Left lung (tissue), 10 donors: Measurements from ENCODE around the gene ZNF33A. TPM values are rescaled to one million over a fixed set of nuclear protein-coding genes. Genes with fewer than 3 reads are reported as not detected.

Experiments
- ATAC-seq: fragments of 200-7000 bp; cut with Tn5 transposase; one replicate; pipeline ENCODE4 v1.9.1; 2020; ENCODE audit warnings: moderate library complexity
- DNase-seq, 4 donors: peaks; one replicate each; pipeline ENCODE4 v3.0.0-alpha.2; 2013 to 2020
- H3K27ac ChIP-seq, 2 donors: fragments of 200-600 bp; sonication (generic) in 1 of 2; one replicate each; pipeline versions ENCODE4 v1.5.0 to v1.8.0; 2020 to 2021
- H3K27me3 ChIP-seq, 2 donors: fragments of 200-600 bp; sonication (generic) in 1 of 2; one replicate each; pipeline versions ENCODE4 v1.5.0 to v1.8.0; 2020 to 2021
- H3K36me3 ChIP-seq, 2 donors: fragments of 200-600 bp; sonication (generic) in 1 of 2; one replicate each; pipeline versions ENCODE4 v1.5.0 to v1.8.0; 2020 to 2021
- H3K4me1 ChIP-seq, 2 donors: fragments of 200-600 bp; one replicate each; pipeline ENCODE4 v1.8.0; 2021
- H3K4me3 ChIP-seq, 2 donors: fragments of 200-600 bp; sonication (generic) in 1 of 2; one replicate each; pipeline versions ENCODE4 v1.5.0 to v1.8.0; 2020 to 2021; ENCODE audit warnings: mild to moderate bottlenecking in 1 of 2
- H3K9me3 ChIP-seq, 2 donors: fragments of 200-600 bp; sonication (generic) in 1 of 2; one replicate each; pipeline versions ENCODE4 v1.5.0 to v1.8.0; 2020 to 2021
- intact Hi-C, 2 donors: fragments of 100-400 bp; cut with DNase I; formaldehyde crosslinking; loops; one replicate each; pipeline versions ENCODE4 v1.11.2 to v1.14.2; 2022
- polyA plus RNA-seq, 6 donors: library from polyadenylated mRNA; unstranded; fragments of 120-200 nt; gene quantifications; one replicate each; pipeline ENCODE4 v1.2.1, GENCODE V29; 2013; ENCODE audit not compliant: insufficient read length in 6 of 6
- total RNA-seq, 2 donors: library from RNA; stranded (reverse); fragmentation: NEBNext Ultra II Directional; extraction: Animal tissue kit (Norgen Biotek cat#: 25700); gene quantifications; one replicate each; pipeline ENCODE4 v1.2.1, GENCODE V29; 2021
- TF ChIP-seq, protein P1 (sequence below), 2 donors: fragments of 200-600 bp; sonication (generic) in 1 of 2; IDR thresholded peaks; one replicate each; pipeline versions ENCODE4 v1.5.0 to v1.8.0; 2021; ENCODE audit warnings: antibody characterized with exemption in 2 of 2
- donor health status: DM: no; HTN: yes; CAD: no.
- donor health status: DM: no; HTN: no; CAD: no.

Gene ZNF33A
- total and polyA plus RNA-seq, 8 donors, result 25.8 to 43.1 (median 39.4) TPM

DNA sequence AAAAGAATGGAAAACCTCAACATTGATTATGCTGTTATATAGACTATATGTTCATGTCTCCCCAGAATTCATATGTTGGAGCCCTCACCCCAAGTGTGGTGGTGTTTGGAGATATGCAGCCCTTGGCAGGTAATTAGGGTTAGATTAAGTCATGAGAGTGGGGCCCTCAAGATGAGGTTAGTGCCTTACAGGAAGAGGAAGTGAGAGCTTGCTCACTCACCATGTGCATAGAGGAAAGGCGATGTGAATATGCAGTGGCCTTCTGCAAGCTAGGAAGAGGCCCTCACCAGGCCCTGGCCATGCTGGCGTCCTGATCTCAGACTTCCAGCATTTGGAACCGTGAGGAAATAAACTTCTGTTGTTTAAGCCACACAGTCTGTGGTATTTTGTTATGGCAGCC is 14.8 kb downstream of the ZNF33A start:
- H3K27ac ChIP-seq, result peak overlapping the region in 1 of 2 donors; percentile 25
- intact Hi-C loops, result no loop called here
- no peaks in the 10 kb centered on the region for H3K9me3 ChIP-seq
- peaks cover 0 to 88% of the 10 kb centered on the region in 2 donors for H3K36me3 ChIP-seq
- no peaks in the 10 kb centered on the region for H3K27me3 ChIP-seq
- no peak overlapping the region for H3K4me3 ChIP-seq
- peaks cover 0 to 15% of the 10 kb centered on the region in 2 donors for H3K4me1 ChIP-seq
- DNase-seq (no peak), ATAC-seq (peak; percentile 36)
- TF ChIP-seq, protein P1, sequence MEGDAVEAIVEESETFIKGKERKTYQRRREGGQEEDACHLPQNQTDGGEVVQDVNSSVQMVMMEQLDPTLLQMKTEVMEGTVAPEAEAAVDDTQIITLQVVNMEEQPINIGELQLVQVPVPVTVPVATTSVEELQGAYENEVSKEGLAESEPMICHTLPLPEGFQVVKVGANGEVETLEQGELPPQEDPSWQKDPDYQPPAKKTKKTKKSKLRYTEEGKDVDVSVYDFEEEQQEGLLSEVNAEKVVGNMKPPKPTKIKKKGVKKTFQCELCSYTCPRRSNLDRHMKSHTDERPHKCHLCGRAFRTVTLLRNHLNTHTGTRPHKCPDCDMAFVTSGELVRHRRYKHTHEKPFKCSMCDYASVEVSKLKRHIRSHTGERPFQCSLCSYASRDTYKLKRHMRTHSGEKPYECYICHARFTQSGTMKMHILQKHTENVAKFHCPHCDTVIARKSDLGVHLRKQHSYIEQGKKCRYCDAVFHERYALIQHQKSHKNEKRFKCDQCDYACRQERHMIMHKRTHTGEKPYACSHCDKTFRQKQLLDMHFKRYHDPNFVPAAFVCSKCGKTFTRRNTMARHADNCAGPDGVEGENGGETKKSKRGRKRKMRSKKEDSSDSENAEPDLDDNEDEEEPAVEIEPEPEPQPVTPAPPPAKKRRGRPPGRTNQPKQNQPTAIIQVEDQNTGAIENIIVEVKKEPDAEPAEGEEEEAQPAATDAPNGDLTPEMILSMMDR (IDR thresholded peaks at IDR 0.05), result no peak

GRCh38 chr10:38027986-38028385 is 17.5 kb downstream of the ZNF33A start:
- peaks cover 0 to 83% of the 10 kb centered on the region in 2 donors for H3K36me3 ChIP-seq
- no peak overlapping the region for H3K27ac ChIP-seq
- H3K4me3 ChIP-seq, result no peak overlapping the region
- intact Hi-C loops, result no loop called here
- no peaks in the 10 kb centered on the region for H3K27me3 ChIP-seq
- H3K4me1 ChIP-seq, result peaks cover 0 to 23% of the 10 kb centered on the region in 2 donors
- ATAC-seq (no peak), DNase-seq (no peak)
- TF ChIP-seq, protein P1 (IDR thresholded peaks at IDR 0.05), result no peak
- H3K9me3 ChIP-seq, result no peaks in the 10 kb centered on the region

GRCh38 chr10:38032886-38033285 is 22.4 kb downstream of the ZNF33A start:
- peaks cover 0 to 93% of the 10 kb centered on the region in 2 donors for H3K36me3 ChIP-seq
- no peaks in the 10 kb centered on the region for H3K9me3 ChIP-seq
- no peaks in the 10 kb centered on the region for H3K27me3 ChIP-seq
- H3K27ac ChIP-seq, result peak overlapping the region; percentile 65 to 68
- intact Hi-C loops, result no loop called here
- TF ChIP-seq, protein P1 (IDR thresholded peaks at IDR 0.05), result no peak
- peak; percentile 68 for ATAC-seq
- no peak overlapping the region for H3K4me3 ChIP-seq
- no peak for DNase-seq
- peaks cover 0 to 13% of the 10 kb centered on the region in 2 donors for H3K4me1 ChIP-seq

DNA sequence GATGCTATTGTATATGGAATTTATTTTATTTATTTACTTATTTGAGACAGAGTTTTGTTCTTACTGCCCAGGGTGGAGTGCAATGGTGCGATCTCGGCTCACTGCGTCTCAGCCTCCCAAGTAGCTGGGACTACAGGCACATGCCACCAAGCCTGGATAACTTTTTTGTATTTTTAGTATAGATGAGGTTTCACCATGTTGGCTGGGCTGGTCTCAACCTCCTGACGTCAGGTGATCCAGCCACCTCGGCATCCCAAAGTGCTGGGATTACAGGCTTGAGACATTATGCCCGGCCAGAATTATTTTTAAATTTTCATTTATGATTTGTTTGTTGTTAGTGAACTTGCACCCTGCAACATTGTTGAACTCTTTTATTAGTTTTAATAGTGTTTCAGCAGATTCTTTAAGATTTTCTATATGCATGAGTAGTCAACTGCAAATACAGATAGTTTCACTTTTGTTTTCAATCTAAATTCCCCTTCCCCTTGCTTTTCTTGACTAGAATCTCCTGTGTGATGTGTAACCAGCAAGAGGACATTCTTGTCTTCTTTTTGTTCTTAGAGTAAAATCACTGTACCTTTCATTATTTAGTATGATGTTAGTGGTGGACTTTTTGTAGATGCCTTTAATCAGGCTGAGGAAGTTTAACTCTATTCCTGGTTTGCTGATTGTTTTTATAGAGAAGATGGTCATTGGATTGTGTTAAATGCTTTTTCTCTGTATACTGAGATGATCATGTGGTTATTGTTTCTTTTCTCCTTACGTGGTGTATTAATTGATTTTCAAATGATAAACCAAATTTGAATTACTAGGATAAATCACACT is 27.8 kb downstream of the ZNF33A start:
- DNase-seq (no peak), ATAC-seq (no peak)
- no peaks in the 10 kb centered on the region for H3K27me3 ChIP-seq
- TF ChIP-seq, protein P1 (IDR thresholded peaks at IDR 0.05), result no peak
- H3K4me3 ChIP-seq, result no peak overlapping the region
- intact Hi-C loops, result no loop called here
- peaks cover 0 to 9% of the 10 kb centered on the region in 2 donors for H3K4me1 ChIP-seq
- H3K27ac ChIP-seq, result peak overlapping the region in 1 of 2 donors; percentile 20
- no peaks in the 10 kb centered on the region for H3K9me3 ChIP-seq
- peaks cover 0 to 63% of the 10 kb centered on the region in 2 donors for H3K36me3 ChIP-seq

GRCh38 chr10:38038932-38039245 is 28.4 kb downstream of the ZNF33A start:
- Histone ChIP-seq H3K27ac (peak overlapping the region in 1 of 2 donors; percentile 20), H3K9me3 (no peaks in the 10 kb centered on the region), H3K36me3 (peaks cover 0 to 62% of the 10 kb centered on the region in 2 donors), H3K4me1 (peaks cover 0 to 9% of the 10 kb centered on the region in 2 donors), H3K4me3 (no peak overlapping the region), H3K27me3 (no peaks in the 10 kb centered on the region)
- intact Hi-C loops, result no loop called here
- ATAC-seq, result no peak
- no peak for DNase-seq
- TF ChIP-seq, protein P1 (IDR thresholded peaks at IDR 0.05), result no peak
